H9 (cell line): ENCODE results near the gene SCD5. TPM values are rescaled to one million over a fixed set of nuclear protein-coding genes. Genes with fewer than 3 reads are reported as not detected.

Experiments used
- DNase-seq: peaks from one replicate; pipeline ENCODE4 v3.0.0-alpha.2; 2017
- H2AFZ ChIP-seq: one replicate; pipeline ENCODE4 v1.6.1; 2013; ENCODE audit warnings: mild to moderate bottlenecking, low read length, control low read depth, moderate library complexity
- H2AK5ac ChIP-seq: 2 replicates; pipeline ENCODE4 v1.6.1; 2013; ENCODE audit warnings: low read length, control low read depth, mixed read lengths; ENCODE audit not compliant: insufficient read length
- H2BK120ac ChIP-seq: one replicate; pipeline ENCODE4 v1.6.1; 2013; ENCODE audit warnings: low read depth, mild to moderate bottlenecking, low read length, control low read depth, inconsistent platforms; ENCODE audit not compliant: poor library complexity, severe bottlenecking
- H2BK12ac ChIP-seq: 2 replicates; pipeline ENCODE4 v1.6.1; 2013; ENCODE audit warnings: low read length, control low read depth, mixed read lengths, low read depth; ENCODE audit not compliant: insufficient read length
- H2BK15ac ChIP-seq: 2 replicates; pipeline ENCODE4 v1.6.1; 2013; ENCODE audit warnings: low read depth, low read length, control low read depth
- H2BK20ac ChIP-seq: one replicate; pipeline ENCODE4 v1.6.1; 2013; ENCODE audit warnings: low read depth, mild to moderate bottlenecking, low read length, control low read depth, inconsistent platforms; ENCODE audit not compliant: poor library complexity, severe bottlenecking
- H2BK5ac ChIP-seq: 2 replicates; pipeline ENCODE4 v1.6.1; 2013; ENCODE audit warnings: low read length, control low read depth, mixed read lengths; ENCODE audit not compliant: insufficient read length
- H3K14ac ChIP-seq: 2 replicates; pipeline ENCODE4 v1.6.1; 2013; ENCODE audit warnings: low read length, control low read depth; ENCODE audit not compliant: insufficient read depth
- H3K18ac ChIP-seq: 2 replicates; pipeline ENCODE4 v1.6.1; 2013; ENCODE audit warnings: low read depth, mild to moderate bottlenecking, mixed read lengths, low read length, control low read depth; ENCODE audit not compliant: insufficient read length
- H3K23ac ChIP-seq: 2 replicates; pipeline ENCODE4 v1.6.1; 2013; ENCODE audit warnings: low read length, control low read depth, mixed read lengths, low read depth; ENCODE audit not compliant: insufficient read length
- H3K23me2 ChIP-seq: 2 replicates; pipeline ENCODE4 v1.6.1; 2013; ENCODE audit warnings: low read depth, mild to moderate bottlenecking, mixed read lengths, low read length, control low read depth; ENCODE audit not compliant: insufficient read length, poor library complexity, severe bottlenecking
- H3K27ac ChIP-seq: 2 replicates; pipeline ENCODE4 v1.5.1; 2013; ENCODE audit warnings: low read length, control low read depth, mixed read lengths, low read depth; ENCODE audit not compliant: insufficient read length
- H3K27me3 ChIP-seq: 2 replicates; pipeline ENCODE4 v1.6.1; 2013; ENCODE audit warnings: low read length, control low read depth, inconsistent platforms; ENCODE audit not compliant: insufficient read depth
- H3K4ac ChIP-seq: 2 replicates; pipeline ENCODE4 v1.6.1; 2013; ENCODE audit warnings: low read depth, mild to moderate bottlenecking, control low read depth, inconsistent platforms, low read length, moderate library complexity
- H3K4me1 ChIP-seq: 2 replicates; pipeline ENCODE4 v1.6.1; 2013; ENCODE audit warnings: low read length, control low read depth, inconsistent platforms; ENCODE audit not compliant: insufficient read depth
- H3K4me2 ChIP-seq: 2 replicates; pipeline ENCODE4 v1.6.1; 2013; ENCODE audit warnings: low read length, control low read depth, mixed read lengths; ENCODE audit not compliant: insufficient read length, insufficient read depth
- H3K56ac ChIP-seq: 2 replicates; pipeline ENCODE4 v1.6.1; 2013; ENCODE audit warnings: low read depth, mild to moderate bottlenecking, mixed read lengths, low read length, control low read depth; ENCODE audit not compliant: insufficient read length
- H3K79me1 ChIP-seq: 2 replicates; pipeline ENCODE4 v1.6.1; 2013; ENCODE audit warnings: low read depth, mild to moderate bottlenecking, moderate library complexity, low read length, control low read depth, inconsistent platforms; ENCODE audit not compliant: insufficient read depth, poor library complexity, severe bottlenecking
- H3K79me2 ChIP-seq: 2 replicates; pipeline ENCODE4 v1.6.1; 2013; ENCODE audit warnings: low read length, control low read depth, inconsistent platforms; ENCODE audit not compliant: insufficient read depth
- H3K9ac ChIP-seq: 2 replicates; pipeline ENCODE4 v1.6.1; 2013; ENCODE audit warnings: low read length, control low read depth, mixed read lengths; ENCODE audit not compliant: insufficient read length; ENCODE audit errors: extremely low read depth
- H3K9me3 ChIP-seq: one replicate; pipeline ENCODE4 v1.6.1; 2013; ENCODE audit warnings: low read depth, low read length, inconsistent platforms; ENCODE audit not compliant: control insufficient read depth
- H3T11ph ChIP-seq: one replicate; pipeline ENCODE4 v1.6.1; 2013; ENCODE audit warnings: mild to moderate bottlenecking, low read length, control low read depth, inconsistent platforms
- H4K20me1 ChIP-seq: one replicate; pipeline ENCODE4 v1.6.1; 2013; ENCODE audit not compliant: control insufficient read depth, insufficient read length, insufficient read depth
- H4K5ac ChIP-seq: 2 replicates; pipeline ENCODE4 v1.6.1; 2013; ENCODE audit warnings: low read depth, mild to moderate bottlenecking, mixed read lengths, low read length, control low read depth; ENCODE audit not compliant: insufficient read length
- H4K8ac ChIP-seq: replicated peaks from 2 replicates; pipeline ENCODE4 v1.6.1; 2013; ENCODE audit warnings: low read length, control low read depth, mixed read lengths, low read depth; ENCODE audit not compliant: insufficient read length
- H4K91ac ChIP-seq: 2 replicates; pipeline ENCODE4 v1.6.1; 2013; ENCODE audit warnings: low read depth, mild to moderate bottlenecking, moderate library complexity, mixed read lengths, low read length, control low read depth; ENCODE audit not compliant: insufficient read length
- H3K27ac Mint-ChIP-seq, 3 experiments: 2 replicates in 2 of 3; 3 replicates in 1 of 3; pipeline ENCODE4 v1.8.0; 2020 to 2021; ENCODE audit warnings: mixed read lengths in 3 of 3, mild to moderate bottlenecking in 1 of 3, moderate library complexity in 1 of 3
- H3K27me3 Mint-ChIP-seq: 2 replicates; pipeline ENCODE4 v1.8.0; 2021; ENCODE audit warnings: low read depth, mild to moderate bottlenecking, moderate library complexity, mixed read lengths
- H3K36me3 Mint-ChIP-seq, 3 experiments: 2 replicates in 2 of 3; 3 replicates in 1 of 3; pipeline ENCODE4 v1.8.0; 2020 to 2021; ENCODE audit warnings: low read depth in 3 of 3, mixed read lengths in 3 of 3; ENCODE audit not compliant: insufficient read depth in 1 of 3
- H3K4me1 Mint-ChIP-seq, 2 experiments: 2 replicates each; pipeline ENCODE4 v1.8.0; 2020; ENCODE audit warnings: mixed read lengths in 2 of 2
- H3K4me3 Mint-ChIP-seq, 2 experiments: 2 replicates in 1 of 2; 3 replicates in 1 of 2; pipeline ENCODE4 v1.8.0; 2020 to 2021; ENCODE audit warnings: mild to moderate bottlenecking in 2 of 2, mixed read lengths in 2 of 2, moderate library complexity in 1 of 2
- H3K9me3 Mint-ChIP-seq, 2 experiments: 2 replicates in 1 of 2; 3 replicates in 1 of 2; pipeline ENCODE4 v1.8.0; 2020; ENCODE audit warnings: mild to moderate bottlenecking in 2 of 2, mixed read lengths in 2 of 2, moderate library complexity in 1 of 2
- CTCF ChIP-seq: fragments of 200-600 bp; sonication (generic); conservative IDR thresholded peaks from 3 replicates; pipeline ENCODE4 v1.8.0; 2021; ENCODE audit warnings: antibody characterized with exemption, mild to moderate bottlenecking
- WGBS: extraction: QIAGEN DNeasy Blood & Tissue Kit; methylation state at CpG from one replicate; pipeline ENCODE4 v1.1.7; 2013; ENCODE audit warnings: missing lambda C conversion rate, low lambda C conversion rate, mixed read lengths; ENCODE audit not compliant: insufficient read length; ENCODE audit errors: extremely low coverage; 5-methylcytosine and 5-hydroxymethylcytosine counted together
- total RNA-seq: library from RNA; stranded (reverse); gene quantifications from 2 replicates; pipeline ENCODE4 v1.2.1, GENCODE V29; 2021

SCD5 gene
- total RNA-seq, 1 experiment from 2014 or later: 0.68 TPM

- no peak overlapping the region for H2AK5ac ChIP-seq
- peaks cover 2% of the 10 kb centered on the region; the same call in 1 of the 2 replicates for H3K4me1 ChIP-seq
- H2BK15ac ChIP-seq: no peak overlapping the region
- H3K9me3 Mint-ChIP-seq: no peaks in the 10 kb centered on the region
- H3K23ac ChIP-seq: no peak overlapping the region
- no peak overlapping the region for H3K27ac ChIP-seq
- no peaks in the 10 kb centered on the region for H3K36me3 Mint-ChIP-seq
- H3K56ac ChIP-seq: no peak overlapping the region
- WGBS: no CpG with 5 or more reads among the region's 7 CpGs
- no peak overlapping the region for H2BK20ac ChIP-seq
- no peaks in the 10 kb centered on the region for H3K79me1 ChIP-seq
- no peaks in the 10 kb centered on the region for H3K23me2 ChIP-seq
- H3T11ph ChIP-seq: no peak overlapping the region
- H3K4me2 ChIP-seq: no peak overlapping the region
- H2BK12ac ChIP-seq: no peak overlapping the region
- no peaks in the 10 kb centered on the region for H3K79me2 ChIP-seq
- no peak for DNase-seq
- H3K4ac ChIP-seq: no peak overlapping the region
- no peaks in the 10 kb centered on the region for H3K9me3 ChIP-seq
- H3K14ac ChIP-seq: no peak overlapping the region
- no peak overlapping the region for H4K5ac ChIP-seq
- H4K8ac ChIP-seq: no peak overlapping the region
- H2BK5ac ChIP-seq: no peak overlapping the region
- peaks cover 16 to 22% of the 10 kb centered on the region in 2 experiments for H3K4me1 Mint-ChIP-seq
- H3K18ac ChIP-seq: no peak overlapping the region
- H3K27me3 ChIP-seq: 0 out of 2 replicates have a peak, but pooled peaks cover 2% of the 10 kb centered on the region
- no peak overlapping the region for H2AFZ ChIP-seq
- H3K27ac Mint-ChIP-seq: no peak overlapping the region
- H3K9ac ChIP-seq: no peak overlapping the region
- H2BK120ac ChIP-seq: no peak overlapping the region
- no peaks in the 10 kb centered on the region for H4K20me1 ChIP-seq
- H4K91ac ChIP-seq: no peak overlapping the region
- no peak for TF ChIP-seq CTCF
- peaks cover 13% of the 10 kb centered on the region for H3K27me3 Mint-ChIP-seq
- H3K4me3 Mint-ChIP-seq: no peak overlapping the region
Observed at GRCh38 chr4:82705169-82705927, 93.2 kb downstream of the SCD5 start.
